Measurements from ENCODE around the gene ORC1. TPM values are rescaled to one million over a fixed set of nuclear protein-coding genes. Genes with fewer than 3 reads are reported as not detected.

ORC1 gene
- total and polyA plus RNA-seq, 2 of the 8 experiments (the other 6 are each of a cell fraction or from before 2014, with no cell fraction given): 36.9 to 49.0 TPM

DNA sequence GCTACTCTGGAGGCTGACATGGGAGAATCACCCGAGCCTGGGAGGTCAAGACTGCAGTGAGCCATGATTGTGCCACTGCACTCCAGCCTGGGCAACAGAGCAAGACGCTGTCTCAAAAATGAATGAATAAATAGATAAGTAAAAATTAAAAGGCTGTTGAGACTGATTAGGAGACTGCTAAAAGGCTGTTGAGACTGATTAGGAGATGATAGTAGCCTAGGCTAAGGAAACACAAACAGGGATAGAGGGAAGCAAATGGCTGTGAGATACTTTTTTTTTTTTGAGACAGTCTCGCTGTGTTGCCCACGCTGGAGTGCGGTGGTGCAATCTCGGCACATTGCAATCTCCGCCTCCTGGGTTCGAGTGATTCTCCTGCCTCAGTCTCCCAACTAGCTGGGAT, 28.6 kb upstream of the ORC1 start (continued):
- TF ChIP-seq, protein P1, sequence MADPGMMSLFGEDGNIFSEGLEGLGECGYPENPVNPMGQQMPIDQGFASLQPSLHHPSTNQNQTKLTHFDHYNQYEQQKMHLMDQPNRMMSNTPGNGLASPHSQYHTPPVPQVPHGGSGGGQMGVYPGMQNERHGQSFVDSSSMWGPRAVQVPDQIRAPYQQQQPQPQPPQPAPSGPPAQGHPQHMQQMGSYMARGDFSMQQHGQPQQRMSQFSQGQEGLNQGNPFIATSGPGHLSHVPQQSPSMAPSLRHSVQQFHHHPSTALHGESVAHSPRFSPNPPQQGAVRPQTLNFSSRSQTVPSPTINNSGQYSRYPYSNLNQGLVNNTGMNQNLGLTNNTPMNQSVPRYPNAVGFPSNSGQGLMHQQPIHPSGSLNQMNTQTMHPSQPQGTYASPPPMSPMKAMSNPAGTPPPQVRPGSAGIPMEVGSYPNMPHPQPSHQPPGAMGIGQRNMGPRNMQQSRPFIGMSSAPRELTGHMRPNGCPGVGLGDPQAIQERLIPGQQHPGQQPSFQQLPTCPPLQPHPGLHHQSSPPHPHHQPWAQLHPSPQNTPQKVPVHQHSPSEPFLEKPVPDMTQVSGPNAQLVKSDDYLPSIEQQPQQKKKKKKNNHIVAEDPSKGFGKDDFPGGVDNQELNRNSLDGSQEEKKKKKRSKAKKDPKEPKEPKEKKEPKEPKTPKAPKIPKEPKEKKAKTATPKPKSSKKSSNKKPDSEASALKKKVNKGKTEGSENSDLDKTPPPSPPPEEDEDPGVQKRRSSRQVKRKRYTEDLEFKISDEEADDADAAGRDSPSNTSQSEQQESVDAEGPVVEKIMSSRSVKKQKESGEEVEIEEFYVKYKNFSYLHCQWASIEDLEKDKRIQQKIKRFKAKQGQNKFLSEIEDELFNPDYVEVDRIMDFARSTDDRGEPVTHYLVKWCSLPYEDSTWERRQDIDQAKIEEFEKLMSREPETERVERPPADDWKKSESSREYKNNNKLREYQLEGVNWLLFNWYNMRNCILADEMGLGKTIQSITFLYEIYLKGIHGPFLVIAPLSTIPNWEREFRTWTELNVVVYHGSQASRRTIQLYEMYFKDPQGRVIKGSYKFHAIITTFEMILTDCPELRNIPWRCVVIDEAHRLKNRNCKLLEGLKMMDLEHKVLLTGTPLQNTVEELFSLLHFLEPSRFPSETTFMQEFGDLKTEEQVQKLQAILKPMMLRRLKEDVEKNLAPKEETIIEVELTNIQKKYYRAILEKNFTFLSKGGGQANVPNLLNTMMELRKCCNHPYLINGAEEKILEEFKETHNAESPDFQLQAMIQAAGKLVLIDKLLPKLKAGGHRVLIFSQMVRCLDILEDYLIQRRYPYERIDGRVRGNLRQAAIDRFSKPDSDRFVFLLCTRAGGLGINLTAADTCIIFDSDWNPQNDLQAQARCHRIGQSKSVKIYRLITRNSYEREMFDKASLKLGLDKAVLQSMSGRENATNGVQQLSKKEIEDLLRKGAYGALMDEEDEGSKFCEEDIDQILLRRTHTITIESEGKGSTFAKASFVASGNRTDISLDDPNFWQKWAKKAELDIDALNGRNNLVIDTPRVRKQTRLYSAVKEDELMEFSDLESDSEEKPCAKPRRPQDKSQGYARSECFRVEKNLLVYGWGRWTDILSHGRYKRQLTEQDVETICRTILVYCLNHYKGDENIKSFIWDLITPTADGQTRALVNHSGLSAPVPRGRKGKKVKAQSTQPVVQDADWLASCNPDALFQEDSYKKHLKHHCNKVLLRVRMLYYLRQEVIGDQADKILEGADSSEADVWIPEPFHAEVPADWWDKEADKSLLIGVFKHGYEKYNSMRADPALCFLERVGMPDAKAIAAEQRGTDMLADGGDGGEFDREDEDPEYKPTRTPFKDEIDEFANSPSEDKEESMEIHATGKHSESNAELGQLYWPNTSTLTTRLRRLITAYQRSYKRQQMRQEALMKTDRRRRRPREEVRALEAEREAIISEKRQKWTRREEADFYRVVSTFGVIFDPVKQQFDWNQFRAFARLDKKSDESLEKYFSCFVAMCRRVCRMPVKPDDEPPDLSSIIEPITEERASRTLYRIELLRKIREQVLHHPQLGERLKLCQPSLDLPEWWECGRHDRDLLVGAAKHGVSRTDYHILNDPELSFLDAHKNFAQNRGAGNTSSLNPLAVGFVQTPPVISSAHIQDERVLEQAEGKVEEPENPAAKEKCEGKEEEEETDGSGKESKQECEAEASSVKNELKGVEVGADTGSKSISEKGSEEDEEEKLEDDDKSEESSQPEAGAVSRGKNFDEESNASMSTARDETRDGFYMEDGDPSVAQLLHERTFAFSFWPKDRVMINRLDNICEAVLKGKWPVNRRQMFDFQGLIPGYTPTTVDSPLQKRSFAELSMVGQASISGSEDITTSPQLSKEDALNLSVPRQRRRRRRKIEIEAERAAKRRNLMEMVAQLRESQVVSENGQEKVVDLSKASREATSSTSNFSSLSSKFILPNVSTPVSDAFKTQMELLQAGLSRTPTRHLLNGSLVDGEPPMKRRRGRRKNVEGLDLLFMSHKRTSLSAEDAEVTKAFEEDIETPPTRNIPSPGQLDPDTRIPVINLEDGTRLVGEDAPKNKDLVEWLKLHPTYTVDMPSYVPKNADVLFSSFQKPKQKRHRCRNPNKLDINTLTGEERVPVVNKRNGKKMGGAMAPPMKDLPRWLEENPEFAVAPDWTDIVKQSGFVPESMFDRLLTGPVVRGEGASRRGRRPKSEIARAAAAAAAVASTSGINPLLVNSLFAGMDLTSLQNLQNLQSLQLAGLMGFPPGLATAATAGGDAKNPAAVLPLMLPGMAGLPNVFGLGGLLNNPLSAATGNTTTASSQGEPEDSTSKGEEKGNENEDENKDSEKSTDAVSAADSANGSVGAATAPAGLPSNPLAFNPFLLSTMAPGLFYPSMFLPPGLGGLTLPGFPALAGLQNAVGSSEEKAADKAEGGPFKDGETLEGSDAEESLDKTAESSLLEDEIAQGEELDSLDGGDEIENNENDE (IDR thresholded peaks at IDR 0.05; ENCODE audit: insufficient replicate concordance, low read length): no peak
- TF ChIP-seq TCF12 (IDR thresholded peaks at IDR 0.05; ENCODE audit: low read depth, low read length) (no peak), EP300 (IDR thresholded peaks at IDR 0.05; ENCODE audit: borderline replicate concordance in 1 of 2, low read depth in 2 of 2, low read length in 2 of 2) (no peak), SIRT6 (IDR thresholded peaks at IDR 0.05; ENCODE audit: low read length) (no peak), SP4 (IDR thresholded peaks at IDR 0.05; ENCODE audit: low read length) (no peak), CBX5 (IDR thresholded peaks at IDR 0.05; ENCODE audit: low read depth, low read length) (no peak), CEBPB (IDR thresholded peaks at IDR 0.05; ENCODE audit: low read depth, low read length) (no peak), BACH1 (IDR thresholded peaks at IDR 0.05; ENCODE audit: low read length) (no peak), KDM4A (IDR thresholded peaks at IDR 0.05; ENCODE audit: low read depth, low read length, severe bottlenecking) (no peak)
- TF ChIP-seq, protein P2, sequence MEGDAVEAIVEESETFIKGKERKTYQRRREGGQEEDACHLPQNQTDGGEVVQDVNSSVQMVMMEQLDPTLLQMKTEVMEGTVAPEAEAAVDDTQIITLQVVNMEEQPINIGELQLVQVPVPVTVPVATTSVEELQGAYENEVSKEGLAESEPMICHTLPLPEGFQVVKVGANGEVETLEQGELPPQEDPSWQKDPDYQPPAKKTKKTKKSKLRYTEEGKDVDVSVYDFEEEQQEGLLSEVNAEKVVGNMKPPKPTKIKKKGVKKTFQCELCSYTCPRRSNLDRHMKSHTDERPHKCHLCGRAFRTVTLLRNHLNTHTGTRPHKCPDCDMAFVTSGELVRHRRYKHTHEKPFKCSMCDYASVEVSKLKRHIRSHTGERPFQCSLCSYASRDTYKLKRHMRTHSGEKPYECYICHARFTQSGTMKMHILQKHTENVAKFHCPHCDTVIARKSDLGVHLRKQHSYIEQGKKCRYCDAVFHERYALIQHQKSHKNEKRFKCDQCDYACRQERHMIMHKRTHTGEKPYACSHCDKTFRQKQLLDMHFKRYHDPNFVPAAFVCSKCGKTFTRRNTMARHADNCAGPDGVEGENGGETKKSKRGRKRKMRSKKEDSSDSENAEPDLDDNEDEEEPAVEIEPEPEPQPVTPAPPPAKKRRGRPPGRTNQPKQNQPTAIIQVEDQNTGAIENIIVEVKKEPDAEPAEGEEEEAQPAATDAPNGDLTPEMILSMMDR (IDR thresholded peaks at IDR 0.05; ENCODE audit: control extremely low read depth in 1 of 3, insufficient read depth in 1 of 3, low read depth in 1 of 3, low read length in 3 of 3): no peak
